ENCODE data around the gene DCLK1. TPM values are rescaled to one million over a fixed set of nuclear protein-coding genes. Genes with fewer than 3 reads are reported as not detected.

The DCLK1 gene
- total and polyA plus RNA-seq, 10 of the 15 experiments (the other 5 are each of a cell fraction or from before 2014, with no cell fraction given): not detected

GRCh38 chr13:35824395-35824794 lies 306.8 kb downstream of the DCLK1 start:
- H2AFZ ChIP-seq (ENCODE audit: control insufficient read depth, low read depth, low read length): no peak overlapping the region
- no peak overlapping the region for H3K9ac ChIP-seq (ENCODE audit: control insufficient read depth, insufficient read depth, low read length)
- no peaks in the 10 kb centered on the region for H4K20me1 ChIP-seq (ENCODE audit: control insufficient read depth, insufficient read depth)
- in situ Hi-C loops (cut with MboI): no loop called here
- H3K4me2 ChIP-seq (ENCODE audit: control insufficient read depth, insufficient read depth): no peak overlapping the region
- SMC1A ChIA-PET (ENCODE audit: uncharacterized antibody, unreplicated experiment): no interaction called here
- H3K27me3 ChIP-seq (replicated peaks in 1 of 2; ENCODE audit: control insufficient read depth in 2 of 2, insufficient read depth in 2 of 2, low read length in 1 of 2): no peaks in the 10 kb centered on the region
- H3K4me1 ChIP-seq (ENCODE audit: control insufficient read depth, insufficient read depth, low read length): no peaks in the 10 kb centered on the region
- intact Hi-C loops (cut with micrococcal nuclease; ENCODE audit: unreplicated experiment): no loop called here
- BruUV-seq (replicated peaks): no TSS peak
- DNase-seq (ENCODE audit: low read depth, low spot score) (no peak), ATAC-seq (no peak), FAIRE-seq (no peak)
- no peaks in the 10 kb centered on the region for H3K79me2 ChIP-seq (ENCODE audit: control insufficient read depth, insufficient read depth, low read length)
- RAD21 ChIA-PET (ENCODE audit: unreplicated experiment): no interaction called here
- H3K4me3 ChIP-seq: no peak overlapping the region
- H3K36me3 ChIP-seq (ENCODE audit: control insufficient read depth in 2 of 2, insufficient read depth in 2 of 2, low read length in 1 of 2): no peaks in the 10 kb centered on the region
- whole genome bisulfite sequencing (ENCODE audit: insufficient coverage, insufficient replicate concordance, low lambda C conversion rate, missing lambda C conversion rate): 65% methylated on average over 11 of the region's 12 CpGs
- CTCF ChIA-PET: no interaction called here
- POLR2A ChIA-PET: no interaction called here
- H3K9me3 ChIP-seq (replicated peaks; ENCODE audit: control insufficient read depth, insufficient read depth, low read length): no peaks in the 10 kb centered on the region
- no peak overlapping the region for H3K27ac ChIP-seq (ENCODE audit: control insufficient read depth, insufficient read depth)
- TF ChIP-seq MEF2B (IDR thresholded peaks at IDR 0.05; ENCODE audit: partially characterized antibody, poor library complexity, severe bottlenecking) (no peak), YBX1 (IDR thresholded peaks at IDR 0.05) (no peak), GABPA (IDR thresholded peaks at IDR 0.05; ENCODE audit: low read depth) (no peak), SUZ12 (IDR thresholded peaks at IDR 0.05; ENCODE audit: unreplicated experiment) (no peak), HSF1 (IDR thresholded peaks at IDR 0.05; ENCODE audit: low read depth, low read length) (no peak), NR2C2 (IDR thresholded peaks at IDR 0.05; ENCODE audit: borderline replicate concordance, control insufficient read depth, insufficient read length, low read depth) (no peak), HDAC6 (IDR thresholded peaks at IDR 0.05; ENCODE audit: unreplicated experiment) (no peak), BMI1 (IDR thresholded peaks at IDR 0.05; ENCODE audit: borderline replicate concordance) (no peak), CHD2 (IDR thresholded peaks at IDR 0.05; ENCODE audit: borderline replicate concordance, low read depth, low read length) (no peak), POLR2A (IDR thresholded peaks at IDR 0.05; ENCODE audit: low read depth, low read length) (no peak), ZBTB33 (IDR thresholded peaks at IDR 0.05) (no peak), RAD51 (IDR thresholded peaks at IDR 0.05) (no peak), NBN (IDR thresholded peaks at IDR 0.05) (no peak), CREB1 (IDR thresholded peaks at IDR 0.05; ENCODE audit: low read depth) (no peak), SREBF1 (IDR thresholded peaks at IDR 0.05; ENCODE audit: low read length) (no peak), IRF5 (IDR thresholded peaks at IDR 0.05; ENCODE audit: borderline replicate concordance) (no peak)
